ENCODE measurements around the gene SHMT2. TPM values are rescaled to one million over a fixed set of nuclear protein-coding genes. Genes with fewer than 3 reads are reported as not detected.

SHMT2 gene
- total and polyA plus RNA-seq, 9 of the 15 experiments (the other 6 are each of a cell fraction or from before 2014, with no cell fraction given), result 46.1 to 319 (median 115) TPM

GRCh38 chr12:57229634-57230380 lies at the start of gene SHMT2 (continued):
- TF ChIP-seq TGIF2 (CRISPR knock-in tag; IDR thresholded peaks at IDR 0.05) (no peak), ZBED1 (IDR thresholded peaks at IDR 0.05) (no peak), ZNF140 (CRISPR knock-in tag; IDR thresholded peaks at IDR 0.05) (no peak), HDAC2 (IDR thresholded peaks at IDR 0.05) (peak; percentile 63; the same call in 1 of the 2 replicates), HOXB6 (CRISPR knock-in tag; IDR thresholded peaks at IDR 0.05; ENCODE audit: borderline replicate concordance) (no peak), JUNB (CRISPR knock-in tag; conservative IDR thresholded peaks at IDR 0.05) (no peak), NR0B1 (IDR thresholded peaks at IDR 0.05; ENCODE audit: partially characterized antibody) (no peak), MYC (IDR thresholded peaks at IDR 0.05; ENCODE audit: low read depth, low read length) (peak; percentile 84), MYC (CRISPR knock-in tag; IDR thresholded peaks at IDR 0.05; ENCODE audit: borderline replicate concordance, low read depth) (peak; percentile 93; the same call in 1 of the 2 replicates), KHSRP (IDR thresholded peaks at IDR 0.05) (no peak), ZNF785 (CRISPR knock-in tag; IDR thresholded peaks at IDR 0.05) (no peak), DACH1 (IDR thresholded peaks at IDR 0.05; ENCODE audit: partially characterized antibody) (no peak), REST (IDR thresholded peaks at IDR 0.05; ENCODE audit: borderline replicate concordance) (no peak), REST (CRISPR knock-in tag; IDR thresholded peaks at IDR 0.05; ENCODE audit: low read depth) (0 out of 2 replicates have a peak, but pooled peaks have one; percentile 33), FOS (IDR thresholded peaks at IDR 0.05; ENCODE audit: extremely low read depth, insufficient read length) (no peak), TBP (optimal IDR thresholded peaks at IDR 0.05; ENCODE audit: low read depth, low read length) (peak; percentile 30), CCNT2 (IDR thresholded peaks at IDR 0.05; ENCODE audit: borderline replicate concordance, extremely low read depth, insufficient read length, low read depth, low read length) (no peak), ZFPM2 (CRISPR knock-in tag; IDR thresholded peaks at IDR 0.05) (0 out of 2 replicates have a peak, but pooled peaks have one; percentile 65)

Data from K562 (cell line).